ENCODE data around the gene NRN1L.

DNA sequence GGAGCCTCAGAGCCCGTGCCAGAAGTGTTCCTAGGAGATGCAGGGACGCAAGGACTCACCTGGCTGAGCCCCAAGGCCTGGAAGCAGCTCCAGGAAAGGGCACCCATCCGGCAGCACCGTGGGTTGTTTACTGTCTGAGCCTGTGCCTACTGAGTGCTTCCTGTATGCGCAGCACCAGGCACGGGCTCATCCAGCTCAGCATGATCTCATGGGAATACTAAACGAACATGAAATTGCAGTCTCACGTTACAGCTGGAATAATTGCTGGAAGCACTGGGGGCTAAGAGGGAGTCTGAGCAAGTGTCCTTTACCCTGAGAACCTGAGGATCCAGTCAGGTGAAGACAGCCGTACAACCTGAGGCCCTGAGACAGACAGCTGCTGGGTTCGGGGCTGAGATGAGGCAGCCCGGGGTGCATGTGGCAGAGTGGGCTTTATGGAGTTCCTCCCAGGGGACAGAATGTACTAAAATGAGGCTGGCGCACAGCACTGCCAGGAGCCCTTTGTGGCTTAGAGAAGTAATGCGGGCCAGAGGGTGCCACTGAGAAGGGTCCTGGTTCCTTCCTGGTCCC, 41.6 kb downstream of the NRN1L start:
- TF ChIP-seq SUZ12 (IDR thresholded peaks at IDR 0.05; ENCODE audit: extremely low read depth, insufficient read depth, insufficient read length) (no peak), YY1 (IDR thresholded peaks at IDR 0.05; ENCODE audit: insufficient read depth, insufficient read length) (no peak), ZNF274 (IDR thresholded peaks at IDR 0.05; ENCODE audit: low read depth, low read length) (no peak)

All from NT2/D1 (cell line).